Left lung (tissue), 10 donors: ENCODE results near the gene MREG. TPM values are rescaled to one million over a fixed set of nuclear protein-coding genes. Genes with fewer than 3 reads are reported as not detected.

Experiments used
- ATAC-seq: fragments of 200-7000 bp; cut with Tn5 transposase; one replicate; pipeline ENCODE4 v1.9.1; 2020; ENCODE audit warnings: moderate library complexity
- DNase-seq, 4 donors: peaks; one replicate each; pipeline ENCODE4 v3.0.0-alpha.2; 2013 to 2020
- H3K27ac ChIP-seq, 2 donors: fragments of 200-600 bp; sonication (generic) in 1 of 2; one replicate each; pipeline versions ENCODE4 v1.5.0 to v1.8.0; 2020 to 2021
- H3K27me3 ChIP-seq, 2 donors: fragments of 200-600 bp; sonication (generic) in 1 of 2; one replicate each; pipeline versions ENCODE4 v1.5.0 to v1.8.0; 2020 to 2021
- H3K36me3 ChIP-seq, 2 donors: fragments of 200-600 bp; sonication (generic) in 1 of 2; one replicate each; pipeline versions ENCODE4 v1.5.0 to v1.8.0; 2020 to 2021
- H3K4me1 ChIP-seq, 2 donors: fragments of 200-600 bp; one replicate each; pipeline ENCODE4 v1.8.0; 2021
- H3K4me3 ChIP-seq, 2 donors: fragments of 200-600 bp; sonication (generic) in 1 of 2; one replicate each; pipeline versions ENCODE4 v1.5.0 to v1.8.0; 2020 to 2021; ENCODE audit warnings: mild to moderate bottlenecking in 1 of 2
- H3K9me3 ChIP-seq, 2 donors: fragments of 200-600 bp; sonication (generic) in 1 of 2; one replicate each; pipeline versions ENCODE4 v1.5.0 to v1.8.0; 2020 to 2021
- intact Hi-C, 2 donors: fragments of 100-400 bp; cut with DNase I; formaldehyde crosslinking; loops; one replicate each; pipeline versions ENCODE4 v1.11.2 to v1.14.2; 2022
- polyA plus RNA-seq, 6 donors: library from polyadenylated mRNA; unstranded; fragments of 120-200 nt; gene quantifications; one replicate each; pipeline ENCODE4 v1.2.1, GENCODE V29; 2013; ENCODE audit not compliant: insufficient read length in 6 of 6
- total RNA-seq, 2 donors: library from RNA; stranded (reverse); fragmentation: NEBNext Ultra II Directional; extraction: Animal tissue kit (Norgen Biotek cat#: 25700); gene quantifications; one replicate each; pipeline ENCODE4 v1.2.1, GENCODE V29; 2021
- TF ChIP-seq, protein P1 (sequence below), 2 donors: fragments of 200-600 bp; sonication (generic) in 1 of 2; IDR thresholded peaks; one replicate each; pipeline versions ENCODE4 v1.5.0 to v1.8.0; 2021; ENCODE audit warnings: antibody characterized with exemption in 2 of 2
- donor health status: DM: no; HTN: yes; CAD: no.
- donor health status: DM: no; HTN: no; CAD: no.

Gene MREG
- total and polyA plus RNA-seq, 8 donors = 12.0 to 17.1 (median 15.0) TPM

DNA sequence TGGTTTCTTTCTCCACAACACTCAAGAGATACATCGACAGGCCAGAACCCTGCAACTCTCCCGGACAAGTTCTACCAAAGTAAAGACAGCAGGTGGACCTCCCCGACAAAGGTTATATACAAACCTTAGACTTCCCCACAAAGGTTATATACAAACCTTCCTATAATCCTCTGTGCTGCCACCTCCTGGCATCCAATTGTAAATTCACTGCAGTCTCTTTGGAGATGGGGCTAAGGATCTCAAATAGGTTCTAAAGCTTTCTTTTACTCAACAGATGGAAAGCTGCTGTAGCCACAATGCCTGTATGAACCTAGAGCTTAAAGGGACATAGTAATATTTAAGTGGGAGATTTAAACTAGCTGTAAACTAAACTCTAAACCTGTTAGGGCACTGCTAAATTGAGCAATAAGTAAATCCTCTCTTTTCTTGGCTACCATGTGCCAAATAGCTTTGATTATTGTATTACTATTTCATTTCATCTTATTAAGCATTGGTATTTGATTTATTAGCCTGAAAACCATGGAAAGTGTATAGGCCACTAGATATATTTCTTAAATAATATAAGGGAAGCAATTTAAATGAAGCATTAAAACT lies 9.8 kb upstream of the MREG start:
- intact Hi-C loops = no loop called here
- Histone ChIP-seq H3K4me1 (no peaks in the 10 kb centered on the region), H3K27ac (no peak overlapping the region), H3K36me3 (no peaks in the 10 kb centered on the region), H3K9me3 (no peaks in the 10 kb centered on the region), H3K4me3 (no peak overlapping the region), H3K27me3 (no peaks in the 10 kb centered on the region)
- peak in 1 of 4 donors; percentile 40 for DNase-seq
- TF ChIP-seq, protein P1, sequence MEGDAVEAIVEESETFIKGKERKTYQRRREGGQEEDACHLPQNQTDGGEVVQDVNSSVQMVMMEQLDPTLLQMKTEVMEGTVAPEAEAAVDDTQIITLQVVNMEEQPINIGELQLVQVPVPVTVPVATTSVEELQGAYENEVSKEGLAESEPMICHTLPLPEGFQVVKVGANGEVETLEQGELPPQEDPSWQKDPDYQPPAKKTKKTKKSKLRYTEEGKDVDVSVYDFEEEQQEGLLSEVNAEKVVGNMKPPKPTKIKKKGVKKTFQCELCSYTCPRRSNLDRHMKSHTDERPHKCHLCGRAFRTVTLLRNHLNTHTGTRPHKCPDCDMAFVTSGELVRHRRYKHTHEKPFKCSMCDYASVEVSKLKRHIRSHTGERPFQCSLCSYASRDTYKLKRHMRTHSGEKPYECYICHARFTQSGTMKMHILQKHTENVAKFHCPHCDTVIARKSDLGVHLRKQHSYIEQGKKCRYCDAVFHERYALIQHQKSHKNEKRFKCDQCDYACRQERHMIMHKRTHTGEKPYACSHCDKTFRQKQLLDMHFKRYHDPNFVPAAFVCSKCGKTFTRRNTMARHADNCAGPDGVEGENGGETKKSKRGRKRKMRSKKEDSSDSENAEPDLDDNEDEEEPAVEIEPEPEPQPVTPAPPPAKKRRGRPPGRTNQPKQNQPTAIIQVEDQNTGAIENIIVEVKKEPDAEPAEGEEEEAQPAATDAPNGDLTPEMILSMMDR (IDR thresholded peaks at IDR 0.05) = peak; percentile 45 to 60
- ATAC-seq = peak; percentile 92

DNA sequence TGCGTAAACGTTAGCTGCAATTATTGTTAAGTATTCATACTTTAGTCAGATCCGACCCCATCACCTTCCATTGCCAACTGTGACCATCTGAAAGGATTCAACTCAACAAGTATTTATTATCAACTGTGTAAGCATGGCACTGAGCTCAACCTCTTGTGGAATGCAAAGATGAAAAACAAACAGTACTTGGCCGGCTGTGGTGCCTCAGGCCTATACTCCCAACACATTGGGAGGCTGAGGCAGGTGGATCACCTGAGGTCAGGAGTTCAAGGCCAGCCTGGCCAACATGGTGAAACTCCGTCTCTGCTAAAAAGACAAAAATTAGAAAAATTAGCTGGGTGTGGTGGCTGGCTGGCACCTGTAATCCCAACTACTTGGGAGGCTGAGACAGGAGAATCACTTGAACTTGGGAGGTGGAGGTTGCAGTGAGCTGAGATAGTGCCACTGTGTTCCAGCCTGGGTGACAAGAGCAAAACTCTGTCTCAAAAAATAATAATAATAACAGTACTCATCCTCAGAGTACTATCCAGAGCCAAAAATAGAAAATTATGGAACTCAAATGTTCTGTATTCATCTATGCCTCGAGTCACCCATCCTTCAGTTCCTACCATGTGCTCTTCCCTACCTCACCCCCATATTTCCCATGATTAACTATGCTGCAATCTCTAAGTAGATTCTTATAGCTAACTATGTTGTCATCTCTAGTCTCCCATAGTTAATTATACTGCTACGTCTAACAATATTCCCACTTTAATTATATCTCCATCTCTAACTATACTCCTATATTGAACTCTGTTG lies 8.6 kb upstream of the MREG start:
- H3K27me3 ChIP-seq = no peaks in the 10 kb centered on the region
- intact Hi-C loops = no loop called here
- H3K36me3 ChIP-seq = no peaks in the 10 kb centered on the region
- no peak overlapping the region for H3K27ac ChIP-seq
- TF ChIP-seq, protein P1 (IDR thresholded peaks at IDR 0.05) = no peak
- no peak for DNase-seq
- H3K9me3 ChIP-seq = no peaks in the 10 kb centered on the region
- no peak for ATAC-seq
- no peak overlapping the region for H3K4me3 ChIP-seq
- H3K4me1 ChIP-seq = no peaks in the 10 kb centered on the region

DNA sequence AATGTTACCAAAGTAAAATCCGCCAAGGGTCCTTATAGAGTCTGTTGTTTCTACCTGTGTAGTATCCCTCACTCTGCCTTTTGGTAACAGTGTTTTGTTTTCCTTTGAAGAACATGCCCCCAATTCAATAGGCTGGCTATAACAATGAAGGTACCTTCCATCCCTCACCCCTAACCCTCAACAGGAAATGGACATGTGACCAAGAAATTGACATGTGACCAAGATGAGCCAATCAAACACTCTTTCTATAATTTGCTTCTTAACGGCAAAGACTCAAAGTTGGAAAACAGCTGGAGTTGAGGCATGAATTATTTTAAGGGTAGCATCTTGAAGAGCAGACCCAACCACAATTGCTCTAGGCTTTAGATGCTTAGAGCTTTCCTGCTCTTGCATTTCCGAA lies 5.4 kb upstream of the MREG start:
- Histone ChIP-seq H3K4me1 (peaks cover 2 to 4% of the 10 kb centered on the region in 2 donors), H3K36me3 (no peaks in the 10 kb centered on the region), H3K27ac (no peak overlapping the region), H3K9me3 (no peaks in the 10 kb centered on the region), H3K27me3 (no peaks in the 10 kb centered on the region), H3K4me3 (no peak overlapping the region)
- ATAC-seq = no peak
- TF ChIP-seq, protein P1 (IDR thresholded peaks at IDR 0.05) = no peak
- intact Hi-C loops = no loop called here
- no peak for DNase-seq

DNA sequence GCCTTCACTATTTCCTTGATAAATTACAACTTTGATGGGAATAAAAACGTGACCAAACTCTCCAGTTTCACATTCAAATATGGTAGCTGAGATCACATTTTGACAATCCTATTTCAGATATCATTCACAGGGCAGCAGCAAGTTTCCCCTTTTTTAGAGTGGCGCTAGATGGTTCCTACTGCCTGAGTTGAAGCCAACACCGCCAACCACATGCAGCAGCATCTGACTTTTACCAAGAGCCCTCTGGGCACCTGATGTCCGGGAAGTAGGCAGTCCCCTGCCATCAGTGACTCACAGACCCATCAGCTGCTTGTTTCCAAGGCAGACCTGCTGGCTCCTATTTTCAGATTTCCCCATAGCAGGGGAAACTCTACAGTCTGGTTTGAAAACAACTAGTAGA lies 4.0 kb upstream of the MREG start:
- ATAC-seq = no peak
- intact Hi-C loops = no loop called here
- no peak overlapping the region for H3K27ac ChIP-seq

DNA sequence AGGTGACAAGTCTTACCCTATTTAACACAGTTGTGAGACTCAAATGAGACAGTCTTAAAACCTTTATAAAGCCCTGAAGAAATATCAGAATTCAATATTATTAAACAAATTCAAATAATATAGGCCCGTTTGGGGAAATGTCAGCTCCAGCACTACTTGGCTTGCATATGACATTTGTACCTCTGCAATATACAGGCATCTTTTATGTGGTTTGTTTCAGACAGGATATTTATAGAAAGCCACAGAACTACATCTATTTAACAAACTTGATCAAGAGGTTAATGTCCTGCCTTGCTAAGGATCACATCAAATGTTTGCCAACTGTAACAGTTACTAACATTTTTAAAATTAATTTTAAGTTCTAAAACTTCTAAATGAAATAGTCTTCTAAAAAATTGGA lies 3.2 kb upstream of the MREG start:
- Histone ChIP-seq H3K36me3 (no peaks in the 10 kb centered on the region), H3K27ac (no peak overlapping the region), H3K9me3 (no peaks in the 10 kb centered on the region), H3K27me3 (peaks cover 0 to 7% of the 10 kb centered on the region in 2 donors), H3K4me3 (no peak overlapping the region), H3K4me1 (peaks cover 4 to 21% of the 10 kb centered on the region in 2 donors)
- TF ChIP-seq, protein P1 (IDR thresholded peaks at IDR 0.05) = no peak
- intact Hi-C loops = no loop called here
- no peak for ATAC-seq
- no peak for DNase-seq

More for the DNA sequence above, 4.0 kb upstream of the MREG start:
- no peak for DNase-seq
- TF ChIP-seq, protein P1 (IDR thresholded peaks at IDR 0.05) = no peak
- no peaks in the 10 kb centered on the region for H3K36me3 ChIP-seq
- H3K27me3 ChIP-seq = peaks cover 0 to 7% of the 10 kb centered on the region in 2 donors
- H3K4me3 ChIP-seq = no peak overlapping the region
- H3K4me1 ChIP-seq = peaks cover 4 to 18% of the 10 kb centered on the region in 2 donors
- no peaks in the 10 kb centered on the region for H3K9me3 ChIP-seq
